ENCODE results near the gene FGF18. TPM values are rescaled to one million over a fixed set of nuclear protein-coding genes. Genes with fewer than 3 reads are reported as not detected.

The FGF18 gene
- total and polyA plus RNA-seq, 9 of the 15 experiments (the other 6 are each of a cell fraction or from before 2014, with no cell fraction given) = 0.05 to 0.18 (median 0.11) TPM; not detected in 6

DNA sequence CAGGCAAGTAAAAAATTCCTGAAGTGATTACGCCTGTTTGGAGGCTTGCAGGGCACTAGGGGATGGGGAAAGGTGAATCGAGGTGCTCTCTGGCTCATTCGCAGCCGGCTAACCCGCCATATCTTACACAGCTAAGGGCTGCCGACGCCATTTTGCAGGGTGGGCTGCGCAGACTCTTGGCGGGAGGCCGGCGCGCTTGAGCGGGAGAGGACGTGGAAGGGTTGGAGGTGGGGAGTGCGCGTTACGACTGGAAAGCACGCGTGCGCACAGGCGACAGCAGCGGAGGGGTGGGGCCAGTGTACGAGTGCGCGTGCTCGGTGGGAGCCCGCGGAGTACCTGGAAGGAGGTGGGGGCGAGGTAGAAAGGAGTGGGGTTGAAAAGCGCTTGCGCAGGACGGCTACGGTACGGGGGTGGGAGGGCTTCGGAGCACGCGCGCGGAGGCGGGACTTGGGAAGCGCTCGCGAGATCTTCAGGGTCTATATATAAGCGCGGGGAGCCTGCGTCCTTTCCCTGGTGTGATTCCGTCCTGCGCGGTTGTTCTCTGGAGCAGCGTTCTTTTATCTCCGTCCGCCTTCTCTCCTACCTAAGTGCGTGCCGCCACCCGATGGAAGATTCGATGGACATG lies 32.0 kb upstream of the FGF18 start, which contains the start of gene NPM1 (continued):
- TF ChIP-seq, protein P1, sequence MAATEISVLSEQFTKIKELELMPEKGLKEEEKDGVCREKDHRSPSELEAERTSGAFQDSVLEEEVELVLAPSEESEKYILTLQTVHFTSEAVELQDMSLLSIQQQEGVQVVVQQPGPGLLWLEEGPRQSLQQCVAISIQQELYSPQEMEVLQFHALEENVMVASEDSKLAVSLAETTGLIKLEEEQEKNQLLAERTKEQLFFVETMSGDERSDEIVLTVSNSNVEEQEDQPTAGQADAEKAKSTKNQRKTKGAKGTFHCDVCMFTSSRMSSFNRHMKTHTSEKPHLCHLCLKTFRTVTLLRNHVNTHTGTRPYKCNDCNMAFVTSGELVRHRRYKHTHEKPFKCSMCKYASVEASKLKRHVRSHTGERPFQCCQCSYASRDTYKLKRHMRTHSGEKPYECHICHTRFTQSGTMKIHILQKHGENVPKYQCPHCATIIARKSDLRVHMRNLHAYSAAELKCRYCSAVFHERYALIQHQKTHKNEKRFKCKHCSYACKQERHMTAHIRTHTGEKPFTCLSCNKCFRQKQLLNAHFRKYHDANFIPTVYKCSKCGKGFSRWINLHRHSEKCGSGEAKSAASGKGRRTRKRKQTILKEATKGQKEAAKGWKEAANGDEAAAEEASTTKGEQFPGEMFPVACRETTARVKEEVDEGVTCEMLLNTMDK (IDR thresholded peaks at IDR 0.05; ENCODE audit: borderline replicate concordance, insufficient read depth, low read depth, low read length, poor library complexity, severe bottlenecking) = no peak
- TF ChIP-seq NFIC (IDR thresholded peaks at IDR 0.05) = peak; percentile 56
- TF ChIP-seq ZC3H11A (IDR thresholded peaks at IDR 0.05; ENCODE audit: low read depth, low read length) = no peak
- TF ChIP-seq, protein P2, sequence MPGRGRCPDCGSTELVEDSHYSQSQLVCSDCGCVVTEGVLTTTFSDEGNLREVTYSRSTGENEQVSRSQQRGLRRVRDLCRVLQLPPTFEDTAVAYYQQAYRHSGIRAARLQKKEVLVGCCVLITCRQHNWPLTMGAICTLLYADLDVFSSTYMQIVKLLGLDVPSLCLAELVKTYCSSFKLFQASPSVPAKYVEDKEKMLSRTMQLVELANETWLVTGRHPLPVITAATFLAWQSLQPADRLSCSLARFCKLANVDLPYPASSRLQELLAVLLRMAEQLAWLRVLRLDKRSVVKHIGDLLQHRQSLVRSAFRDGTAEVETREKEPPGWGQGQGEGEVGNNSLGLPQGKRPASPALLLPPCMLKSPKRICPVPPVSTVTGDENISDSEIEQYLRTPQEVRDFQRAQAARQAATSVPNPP (IDR thresholded peaks at IDR 0.05; ENCODE audit: borderline replicate concordance, insufficient read depth, insufficient read length) = no peak
- peak; percentile 78 for TF ChIP-seq ARHGAP35 (IDR thresholded peaks at IDR 0.05; ENCODE audit: partially characterized antibody)
- no peak for TF ChIP-seq ZNF785 (CRISPR knock-in tag; IDR thresholded peaks at IDR 0.05)
- no peak for TF ChIP-seq SMAD4 (CRISPR knock-in tag; conservative IDR thresholded peaks at IDR 0.05)
- TF ChIP-seq CTBP1 (IDR thresholded peaks at IDR 0.05; ENCODE audit: borderline replicate concordance) = peak; percentile 70; the same call in 1 of the 2 replicates
- no peak for TF ChIP-seq ZBED1 (IDR thresholded peaks at IDR 0.05)
- TF ChIP-seq, protein P3, sequence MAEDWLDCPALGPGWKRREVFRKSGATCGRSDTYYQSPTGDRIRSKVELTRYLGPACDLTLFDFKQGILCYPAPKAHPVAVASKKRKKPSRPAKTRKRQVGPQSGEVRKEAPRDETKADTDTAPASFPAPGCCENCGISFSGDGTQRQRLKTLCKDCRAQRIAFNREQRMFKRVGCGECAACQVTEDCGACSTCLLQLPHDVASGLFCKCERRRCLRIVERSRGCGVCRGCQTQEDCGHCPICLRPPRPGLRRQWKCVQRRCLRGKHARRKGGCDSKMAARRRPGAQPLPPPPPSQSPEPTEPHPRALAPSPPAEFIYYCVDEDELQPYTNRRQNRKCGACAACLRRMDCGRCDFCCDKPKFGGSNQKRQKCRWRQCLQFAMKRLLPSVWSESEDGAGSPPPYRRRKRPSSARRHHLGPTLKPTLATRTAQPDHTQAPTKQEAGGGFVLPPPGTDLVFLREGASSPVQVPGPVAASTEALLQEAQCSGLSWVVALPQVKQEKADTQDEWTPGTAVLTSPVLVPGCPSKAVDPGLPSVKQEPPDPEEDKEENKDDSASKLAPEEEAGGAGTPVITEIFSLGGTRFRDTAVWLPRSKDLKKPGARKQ (CRISPR knock-in tag; IDR thresholded peaks at IDR 0.05) = no peak
- TF ChIP-seq, protein P4, sequence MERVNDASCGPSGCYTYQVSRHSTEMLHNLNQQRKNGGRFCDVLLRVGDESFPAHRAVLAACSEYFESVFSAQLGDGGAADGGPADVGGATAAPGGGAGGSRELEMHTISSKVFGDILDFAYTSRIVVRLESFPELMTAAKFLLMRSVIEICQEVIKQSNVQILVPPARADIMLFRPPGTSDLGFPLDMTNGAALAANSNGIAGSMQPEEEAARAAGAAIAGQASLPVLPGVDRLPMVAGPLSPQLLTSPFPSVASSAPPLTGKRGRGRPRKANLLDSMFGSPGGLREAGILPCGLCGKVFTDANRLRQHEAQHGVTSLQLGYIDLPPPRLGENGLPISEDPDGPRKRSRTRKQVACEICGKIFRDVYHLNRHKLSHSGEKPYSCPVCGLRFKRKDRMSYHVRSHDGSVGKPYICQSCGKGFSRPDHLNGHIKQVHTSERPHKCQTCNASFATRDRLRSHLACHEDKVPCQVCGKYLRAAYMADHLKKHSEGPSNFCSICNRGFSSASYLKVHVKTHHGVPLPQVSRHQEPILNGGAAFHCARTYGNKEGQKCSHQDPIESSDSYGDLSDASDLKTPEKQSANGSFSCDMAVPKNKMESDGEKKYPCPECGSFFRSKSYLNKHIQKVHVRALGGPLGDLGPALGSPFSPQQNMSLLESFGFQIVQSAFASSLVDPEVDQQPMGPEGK (CRISPR knock-in tag; IDR thresholded peaks at IDR 0.05; ENCODE audit: borderline replicate concordance) = no peak
- TF ChIP-seq, protein P5, sequence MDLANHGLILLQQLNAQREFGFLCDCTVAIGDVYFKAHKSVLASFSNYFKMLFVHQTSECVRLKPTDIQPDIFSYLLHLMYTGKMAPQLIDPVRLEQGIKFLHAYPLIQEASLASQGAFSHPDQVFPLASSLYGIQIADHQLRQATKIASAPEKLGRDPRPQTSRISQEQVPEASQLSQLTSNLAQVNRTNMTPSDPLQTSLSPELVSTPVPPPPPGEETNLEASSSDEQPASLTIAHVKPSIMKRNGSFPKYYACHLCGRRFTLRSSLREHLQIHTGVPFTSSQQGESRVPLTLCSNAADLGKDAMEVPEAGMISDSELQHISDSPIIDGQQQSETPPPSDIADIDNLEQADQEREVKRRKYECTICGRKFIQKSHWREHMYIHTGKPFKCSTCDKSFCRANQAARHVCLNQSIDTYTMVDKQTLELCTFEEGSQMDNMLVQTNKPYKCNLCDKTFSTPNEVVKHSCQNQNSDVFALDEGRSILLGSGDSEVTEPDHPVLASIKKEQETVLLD (IDR thresholded peaks at IDR 0.05) = peak; percentile 97
- TF ChIP-seq TEAD2 (tag; IDR thresholded peaks at IDR 0.05) = no peak
- TF ChIP-seq, protein P6, sequence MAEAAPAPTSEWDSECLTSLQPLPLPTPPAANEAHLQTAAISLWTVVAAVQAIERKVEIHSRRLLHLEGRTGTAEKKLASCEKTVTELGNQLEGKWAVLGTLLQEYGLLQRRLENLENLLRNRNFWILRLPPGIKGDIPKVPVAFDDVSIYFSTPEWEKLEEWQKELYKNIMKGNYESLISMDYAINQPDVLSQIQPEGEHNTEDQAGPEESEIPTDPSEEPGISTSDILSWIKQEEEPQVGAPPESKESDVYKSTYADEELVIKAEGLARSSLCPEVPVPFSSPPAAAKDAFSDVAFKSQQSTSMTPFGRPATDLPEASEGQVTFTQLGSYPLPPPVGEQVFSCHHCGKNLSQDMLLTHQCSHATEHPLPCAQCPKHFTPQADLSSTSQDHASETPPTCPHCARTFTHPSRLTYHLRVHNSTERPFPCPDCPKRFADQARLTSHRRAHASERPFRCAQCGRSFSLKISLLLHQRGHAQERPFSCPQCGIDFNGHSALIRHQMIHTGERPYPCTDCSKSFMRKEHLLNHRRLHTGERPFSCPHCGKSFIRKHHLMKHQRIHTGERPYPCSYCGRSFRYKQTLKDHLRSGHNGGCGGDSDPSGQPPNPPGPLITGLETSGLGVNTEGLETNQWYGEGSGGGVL (CRISPR knock-in tag; IDR thresholded peaks at IDR 0.05) = no peak
